Endothelial cell of umbilical vein (primary cell): ENCODE data around the gene DENND1A. TPM values are rescaled to one million over a fixed set of nuclear protein-coding genes. Genes with fewer than 3 reads are reported as not detected.

ENCODE experiments used
- BruUV-seq: library from RNA; stranded (reverse); fragments of 400-500 nt; replicated peaks from 2 replicates; lab custom pipeline; 2021; lab: Mats Ljungman, UMichigan
- CTCF ChIA-PET: fragments of 300-600, 350-600 bp; sonication (Branson Sonifier 250); formaldehyde crosslinking; loops from one replicate; lab custom pipeline; 2021; ENCODE audit warnings: antibody characterized with exemption, inconsistent platforms; lab: Charles Lee
- POLR2A ChIA-PET: fragments of 300-600, 350-600 bp; sonication (Branson Sonifier 250); formaldehyde crosslinking; loops from one replicate; lab custom pipeline; 2021; ENCODE audit warnings: antibody characterized with exemption, inconsistent platforms; lab: Charles Lee
- DNase-seq: peaks from one replicate; pipeline ENCODE4 v3.0.0-alpha.2; 2011; ENCODE audit warnings: low read depth, low spot score
- FAIRE-seq: peaks from 2 replicates; lab custom pipeline; 2011; peaks lifted over from hg19 to GRCh38; lab: Jason Lieb, UNC
- H2AFZ ChIP-seq: 2 replicates; pipeline ENCODE4 v1.6.0; 2012; ENCODE audit warnings: low read depth, low read length, control low read depth, inconsistent platforms
- H3K27ac ChIP-seq: 2 replicates; pipeline ENCODE4 v1.5.1; 2011; ENCODE audit warnings: low read depth, mild to moderate bottlenecking, control low read depth, low read length, moderate library complexity; ENCODE audit not compliant: insufficient read depth
- H3K27me3 ChIP-seq, 2 experiments: 2 replicates each; pipeline versions ENCODE4 v1.6.0 to v1.6.1; 2011; ENCODE audit warnings: low read length in 2 of 2, mixed read lengths in 1 of 2; ENCODE audit not compliant: control insufficient read depth in 2 of 2, insufficient read depth in 2 of 2
- H3K36me3 ChIP-seq, 2 experiments: 2 replicates in 1 of 2; 3 replicates in 1 of 2; pipeline ENCODE4 v1.5.1; 2011; ENCODE audit warnings: low read length in 2 of 2, mild to moderate bottlenecking in 1 of 2, moderate library complexity in 1 of 2; ENCODE audit not compliant: control insufficient read depth in 2 of 2, insufficient read depth in 2 of 2; ENCODE audit errors: extremely low read depth in 1 of 2
- H3K4me1 ChIP-seq: 3 replicates; pipeline ENCODE4 v1.5.1; 2011; ENCODE audit warnings: mild to moderate bottlenecking, low read length; ENCODE audit not compliant: control insufficient read depth, insufficient read depth; ENCODE audit errors: extremely low read depth
- H3K4me2 ChIP-seq: 2 replicates; pipeline ENCODE4 v1.6.1; 2011; ENCODE audit warnings: low read length, control low read depth, mixed read lengths; ENCODE audit not compliant: insufficient read depth
- H3K4me3 ChIP-seq, 3 experiments: fragments of 200-600 bp in 1 of 3; sonication (generic), shearing (Covaris generic) in 1 of 3; replicated peaks in 1 of 3; 2 replicates each; pipeline ENCODE4 v1.5.1; 2011 to 2016; ENCODE audit warnings: control low read depth in 3 of 3, low read length in 3 of 3, mild to moderate bottlenecking in 2 of 3, inconsistent platforms in 1 of 3, low read depth in 1 of 3, moderate library complexity in 1 of 3; ENCODE audit not compliant: insufficient read depth in 1 of 3
- H3K79me2 ChIP-seq: 2 replicates; pipeline ENCODE4 v1.6.0; 2012; ENCODE audit warnings: low read length, inconsistent platforms; ENCODE audit not compliant: control insufficient read depth, insufficient read depth
- H3K9ac ChIP-seq: replicated peaks from 2 replicates; pipeline ENCODE3; 2011; ENCODE audit warnings: low read length, control low read depth; ENCODE audit not compliant: insufficient read depth; ENCODE audit errors: extremely low read depth
- H3K9me1 ChIP-seq: replicated peaks from 3 replicates; pipeline ENCODE4 v1.6.0; 2011; ENCODE audit warnings: mild to moderate bottlenecking, low read length; ENCODE audit not compliant: control insufficient read depth, insufficient read depth; ENCODE audit errors: extremely low read depth
- H3K9me3 ChIP-seq: replicated peaks from 2 replicates; pipeline ENCODE4 v1.5.1; 2012; ENCODE audit warnings: low read length, inconsistent platforms; ENCODE audit not compliant: control insufficient read depth, insufficient read depth
- H4K20me1 ChIP-seq: replicated peaks from 2 replicates; pipeline ENCODE3; 2011; ENCODE audit warnings: mild to moderate bottlenecking, low read length; ENCODE audit not compliant: control insufficient read depth, insufficient read depth; ENCODE audit errors: extremely low read depth
- EZH2 ChIP-seq: IDR thresholded peaks from 2 replicates; pipeline ENCODE4 v1.6.1; 2012; ENCODE audit warnings: borderline replicate concordance, low read depth, mild to moderate bottlenecking, moderate library complexity, low read length, inconsistent platforms; ENCODE audit not compliant: severe bottlenecking
- FOS ChIP-seq: IDR thresholded peaks from 2 replicates; pipeline ENCODE4 v1.6.1; 2011; ENCODE audit warnings: mild to moderate bottlenecking, low read length, moderate library complexity, borderline replicate concordance; ENCODE audit not compliant: insufficient read depth
- GATA2 ChIP-seq: IDR thresholded peaks from 2 replicates; pipeline ENCODE4 v1.7.0; 2011; ENCODE audit warnings: low read depth, mild to moderate bottlenecking, moderate library complexity, mixed read lengths, low read length; ENCODE audit not compliant: insufficient read length, insufficient read depth
- JUN ChIP-seq: IDR thresholded peaks from 2 replicates; pipeline ENCODE4 v1.6.1; 2011; ENCODE audit warnings: borderline replicate concordance, low read depth; ENCODE audit not compliant: insufficient read length, insufficient read depth
- MYC ChIP-seq: IDR thresholded peaks from one replicate; pipeline ENCODE4 v1.6.1; 2011; ENCODE audit warnings: mild to moderate bottlenecking, low read depth, low read length
- POLR2A ChIP-seq: IDR thresholded peaks from 2 replicates; pipeline ENCODE4 v1.6.1; 2012; ENCODE audit warnings: low read depth, mild to moderate bottlenecking, control low read depth, low read length
- POLR2AphosphoS5 ChIP-seq: IDR thresholded peaks from 2 replicates; pipeline ENCODE4 v1.6.1; 2012; ENCODE audit warnings: low read depth, mild to moderate bottlenecking, control low read depth, low read length, moderate library complexity; ENCODE audit not compliant: insufficient read depth
- dilution Hi-C: fragments of 300-500 bp; cut with MboI; formaldehyde crosslinking; loops from one replicate; pipeline ENCODE4 v1.15.0; 2019; ENCODE audit warnings: low sequenced_read_pairs; ENCODE audit not compliant: extremely low pct_ligation_motif_present
- intact Hi-C: fragments of 100-400 bp; cut with micrococcal nuclease; formaldehyde crosslinking; loops from one replicate; pipeline ENCODE4 v1.10.0; 2022
- polyA plus RNA-seq, 4 experiments: library from polyadenylated mRNA; depleted of rRNA in 3 of 4; stranded (reverse) in 3 of 4; unstranded in 1 of 4; fragments of >200 nt; gene quantifications; 2 replicates each; pipeline versions ENCODE4 v1.2.1 to v1.2.3, GENCODE V29; 2011 to 2012; ENCODE audit warnings: missing spikeins in 1 of 4
- total RNA-seq: library from RNA; stranded (reverse); gene quantifications from 2 replicates; pipeline ENCODE4 v1.2.3, GENCODE V29; 2021
- TF ChIP-seq, protein P1 (sequence below): IDR thresholded peaks from 2 replicates; pipeline ENCODE4 v1.6.1; 2011; ENCODE audit not compliant: insufficient read depth, insufficient read length
- TF ChIP-seq, protein P2 (sequence below), 2 donors: IDR thresholded peaks; 1 replicate in 1 of 2; 2 replicates in 1 of 2; pipeline ENCODE4 v1.5.1; 2011; ENCODE audit warnings: low read length in 2 of 2, mild to moderate bottlenecking in 2 of 2, moderate library complexity in 2 of 2, control low read depth in 1 of 2, inconsistent platforms in 1 of 2, low read depth in 1 of 2; ENCODE audit not compliant: insufficient read depth in 1 of 2; ENCODE audit errors: extremely low read depth in 1 of 2

DENND1A gene
- total and polyA plus RNA-seq, 2 donors (not counting 3 experiments of a cell fraction or from before 2014, with no cell fraction given): 18.5 to 24.5 TPM

- no peaks in the 10 kb centered on the region for H3K4me1 ChIP-seq
- DNase-seq: no peak
- BruUV-seq: no TSS peak
- POLR2A ChIA-PET: no interaction called here
- H2AFZ ChIP-seq: no peak overlapping the region
- no peaks in the 10 kb centered on the region for H3K79me2 ChIP-seq
- H3K27me3 ChIP-seq: peaks cover 5 to 9% of the 10 kb centered on the region in 2 experiments
- H3K9ac ChIP-seq: no peak overlapping the region
- H3K4me2 ChIP-seq: no peak overlapping the region
- TF ChIP-seq FOS (no peak), JUN (no peak), POLR2A (no peak), POLR2AphosphoS5 (no peak), MYC (no peak), EZH2 (no peak), GATA2 (no peak)
- TF ChIP-seq, protein P1, sequence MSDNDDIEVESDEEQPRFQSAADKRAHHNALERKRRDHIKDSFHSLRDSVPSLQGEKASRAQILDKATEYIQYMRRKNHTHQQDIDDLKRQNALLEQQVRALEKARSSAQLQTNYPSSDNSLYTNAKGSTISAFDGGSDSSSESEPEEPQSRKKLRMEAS: no peak
- TF ChIP-seq, protein P2, sequence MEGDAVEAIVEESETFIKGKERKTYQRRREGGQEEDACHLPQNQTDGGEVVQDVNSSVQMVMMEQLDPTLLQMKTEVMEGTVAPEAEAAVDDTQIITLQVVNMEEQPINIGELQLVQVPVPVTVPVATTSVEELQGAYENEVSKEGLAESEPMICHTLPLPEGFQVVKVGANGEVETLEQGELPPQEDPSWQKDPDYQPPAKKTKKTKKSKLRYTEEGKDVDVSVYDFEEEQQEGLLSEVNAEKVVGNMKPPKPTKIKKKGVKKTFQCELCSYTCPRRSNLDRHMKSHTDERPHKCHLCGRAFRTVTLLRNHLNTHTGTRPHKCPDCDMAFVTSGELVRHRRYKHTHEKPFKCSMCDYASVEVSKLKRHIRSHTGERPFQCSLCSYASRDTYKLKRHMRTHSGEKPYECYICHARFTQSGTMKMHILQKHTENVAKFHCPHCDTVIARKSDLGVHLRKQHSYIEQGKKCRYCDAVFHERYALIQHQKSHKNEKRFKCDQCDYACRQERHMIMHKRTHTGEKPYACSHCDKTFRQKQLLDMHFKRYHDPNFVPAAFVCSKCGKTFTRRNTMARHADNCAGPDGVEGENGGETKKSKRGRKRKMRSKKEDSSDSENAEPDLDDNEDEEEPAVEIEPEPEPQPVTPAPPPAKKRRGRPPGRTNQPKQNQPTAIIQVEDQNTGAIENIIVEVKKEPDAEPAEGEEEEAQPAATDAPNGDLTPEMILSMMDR (IDR thresholded peaks at IDR 0.05; ENCODE audit: extremely low read depth in 1 of 2, insufficient read depth in 1 of 2, low read depth in 1 of 2, low read length in 2 of 2): no peak
- no peak overlapping the region for H3K27ac ChIP-seq
- no peaks in the 10 kb centered on the region for H3K36me3 ChIP-seq
- CTCF ChIA-PET: interaction anchor here (1.4 kb wide), 1 partner anchor 9 kb away, joined by 3 read pairs; no protein-coding TSS in a partner anchor
- intact Hi-C loops (no loop called here), dilution Hi-C loops (no loop called here)
- H3K9me1 ChIP-seq: no peaks in the 10 kb centered on the region
- FAIRE-seq: no peak
- H4K20me1 ChIP-seq: no peaks in the 10 kb centered on the region
- no peaks in the 10 kb centered on the region for H3K9me3 ChIP-seq
- no peak overlapping the region for H3K4me3 ChIP-seq
Observed at GRCh38 chr9:123952641-123953495, 22.9 kb upstream of the DENND1A start.
